Measurements from ENCODE around the gene CASD1. TPM values are rescaled to one million over a fixed set of nuclear protein-coding genes. Genes with fewer than 3 reads are reported as not detected.

The CASD1 gene
- total RNA-seq, 1 donor from 2014 or later, result 93.5 TPM

DNA sequence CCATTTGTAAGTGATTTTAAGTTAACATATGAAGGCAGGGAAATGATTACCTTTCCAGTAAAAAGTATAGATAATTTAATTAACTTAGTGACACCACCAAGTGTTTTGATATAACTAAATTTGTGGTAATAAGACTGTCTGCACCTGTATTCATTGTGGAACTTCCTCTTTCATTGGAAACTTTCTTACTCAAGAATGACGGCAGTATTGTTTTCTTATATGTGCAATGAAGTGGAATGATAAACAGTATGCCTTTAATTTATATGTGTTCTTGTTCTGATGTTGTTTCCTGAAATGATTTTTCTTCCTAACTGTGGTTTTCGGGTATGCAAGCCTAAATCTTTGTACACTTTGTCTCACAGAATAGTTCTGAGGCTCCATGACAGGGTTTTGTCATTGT lies 46.4 kb downstream of the CASD1 start:
- Histone ChIP-seq H3K9ac (no peak overlapping the region), H3F3A (ENCODE audit: low read depth) (no peaks in the 10 kb centered on the region), H3K4me3 (no peak overlapping the region), H3K27me3 (no peaks in the 10 kb centered on the region), H3K4me1 (no peaks in the 10 kb centered on the region), H4K20me1 (ENCODE audit: low read depth) (no peaks in the 10 kb centered on the region), H3K36me3 (no peaks in the 10 kb centered on the region), H3K79me2 (ENCODE audit: low read depth) (no peaks in the 10 kb centered on the region), H3K9me3 (ENCODE audit: low read depth) (no peaks in the 10 kb centered on the region), H3K27ac (no peak overlapping the region), H3K4me2 (no peak overlapping the region), H2AFZ (replicated peaks) (no peak overlapping the region)
- Mint-ChIP-seq H3K36me3 (peaks cover 19% of the 10 kb centered on the region), H3K4me1 (no peaks in the 10 kb centered on the region), H3K9me3 (no peaks in the 10 kb centered on the region), H3K27me3 (ENCODE audit: insufficient read depth, low read depth) (no peaks in the 10 kb centered on the region), H3K27ac (no peak overlapping the region), H3K4me3 (no peak overlapping the region)
- no peak for DNase-seq (ENCODE audit: low spot score)
- no peak for TF ChIP-seq EZH2 (IDR thresholded peaks at IDR 0.05)
- TF ChIP-seq EZH2phosphoT487 (IDR thresholded peaks at IDR 0.05), result no peak
- TF ChIP-seq, protein P1, sequence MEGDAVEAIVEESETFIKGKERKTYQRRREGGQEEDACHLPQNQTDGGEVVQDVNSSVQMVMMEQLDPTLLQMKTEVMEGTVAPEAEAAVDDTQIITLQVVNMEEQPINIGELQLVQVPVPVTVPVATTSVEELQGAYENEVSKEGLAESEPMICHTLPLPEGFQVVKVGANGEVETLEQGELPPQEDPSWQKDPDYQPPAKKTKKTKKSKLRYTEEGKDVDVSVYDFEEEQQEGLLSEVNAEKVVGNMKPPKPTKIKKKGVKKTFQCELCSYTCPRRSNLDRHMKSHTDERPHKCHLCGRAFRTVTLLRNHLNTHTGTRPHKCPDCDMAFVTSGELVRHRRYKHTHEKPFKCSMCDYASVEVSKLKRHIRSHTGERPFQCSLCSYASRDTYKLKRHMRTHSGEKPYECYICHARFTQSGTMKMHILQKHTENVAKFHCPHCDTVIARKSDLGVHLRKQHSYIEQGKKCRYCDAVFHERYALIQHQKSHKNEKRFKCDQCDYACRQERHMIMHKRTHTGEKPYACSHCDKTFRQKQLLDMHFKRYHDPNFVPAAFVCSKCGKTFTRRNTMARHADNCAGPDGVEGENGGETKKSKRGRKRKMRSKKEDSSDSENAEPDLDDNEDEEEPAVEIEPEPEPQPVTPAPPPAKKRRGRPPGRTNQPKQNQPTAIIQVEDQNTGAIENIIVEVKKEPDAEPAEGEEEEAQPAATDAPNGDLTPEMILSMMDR (IDR thresholded peaks at IDR 0.05), result no peak

DNA sequence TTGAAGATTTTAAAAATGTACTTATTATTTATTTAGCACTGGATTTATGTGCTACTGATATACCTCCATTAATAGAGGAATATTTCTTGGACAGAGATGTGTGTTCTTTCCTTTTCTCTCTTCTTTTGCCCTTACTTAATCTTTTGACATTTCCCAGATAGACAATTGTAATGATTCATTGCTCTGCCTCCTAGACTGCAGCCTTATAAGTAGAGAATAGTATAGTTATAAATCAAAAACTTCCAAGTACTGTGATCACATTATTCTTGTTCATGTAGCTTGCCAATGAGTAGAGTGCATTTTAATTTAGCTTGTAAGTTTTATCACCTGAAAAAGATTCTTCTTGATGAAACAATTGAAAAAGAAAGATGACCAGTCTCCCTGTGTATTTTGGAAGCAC lies 47.6 kb downstream of the CASD1 start:
- Mint-ChIP-seq H3K36me3 (peaks cover 17% of the 10 kb centered on the region), H3K27me3 (ENCODE audit: insufficient read depth, low read depth) (no peaks in the 10 kb centered on the region), H3K4me1 (no peaks in the 10 kb centered on the region), H3K4me3 (no peak overlapping the region), H3K27ac (no peak overlapping the region), H3K9me3 (no peaks in the 10 kb centered on the region)
- H3K4me2 ChIP-seq, result no peak overlapping the region
- H2AFZ ChIP-seq (replicated peaks), result no peak overlapping the region
- H3K4me3 ChIP-seq, result no peak overlapping the region
- no peak for DNase-seq (ENCODE audit: low spot score)
- no peak overlapping the region for H3K27ac ChIP-seq
- no peaks in the 10 kb centered on the region for H3K79me2 ChIP-seq (ENCODE audit: low read depth)
- H3F3A ChIP-seq (ENCODE audit: low read depth), result no peaks in the 10 kb centered on the region
- H3K9me3 ChIP-seq (ENCODE audit: low read depth), result no peaks in the 10 kb centered on the region
- no peaks in the 10 kb centered on the region for H4K20me1 ChIP-seq (ENCODE audit: low read depth)
- no peaks in the 10 kb centered on the region for H3K36me3 ChIP-seq
- TF ChIP-seq EZH2phosphoT487 (IDR thresholded peaks at IDR 0.05) (no peak), EZH2 (IDR thresholded peaks at IDR 0.05) (no peak)
- TF ChIP-seq, protein P1 (IDR thresholded peaks at IDR 0.05), result no peak
- H3K4me1 ChIP-seq, result no peaks in the 10 kb centered on the region
- H3K27me3 ChIP-seq, result no peaks in the 10 kb centered on the region
- no peak overlapping the region for H3K9ac ChIP-seq

DNA sequence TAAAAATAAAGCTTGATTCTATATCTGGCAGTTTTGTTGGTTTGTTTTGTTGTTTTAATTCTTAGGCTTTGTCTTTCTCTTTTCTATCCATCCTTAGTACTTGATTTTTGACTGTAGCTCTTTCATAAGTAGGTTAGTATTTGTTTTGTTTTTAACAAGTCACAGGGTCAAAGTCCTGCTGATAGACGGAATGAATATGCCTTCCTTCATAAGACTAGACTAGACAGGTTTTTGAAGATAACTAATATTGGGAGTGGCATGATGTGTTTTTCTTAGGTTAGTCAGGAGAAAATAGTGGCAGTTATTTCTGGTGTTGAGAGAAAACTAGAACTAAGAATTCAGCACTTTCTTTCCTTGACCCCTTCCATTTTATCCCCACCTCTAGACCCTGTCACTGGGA lies 50.4 kb downstream of the CASD1 start:
- Histone ChIP-seq H3K9ac (no peak overlapping the region), H4K20me1 (ENCODE audit: low read depth) (no peaks in the 10 kb centered on the region), H3K27me3 (no peaks in the 10 kb centered on the region), H2AFZ (replicated peaks) (no peak overlapping the region), H3K4me3 (no peak overlapping the region), H3K9me3 (ENCODE audit: low read depth) (no peaks in the 10 kb centered on the region), H3K4me2 (no peak overlapping the region), H3K4me1 (no peaks in the 10 kb centered on the region), H3F3A (ENCODE audit: low read depth) (no peaks in the 10 kb centered on the region), H3K27ac (no peak overlapping the region), H3K36me3 (no peaks in the 10 kb centered on the region), H3K79me2 (ENCODE audit: low read depth) (no peaks in the 10 kb centered on the region)
- TF ChIP-seq EZH2phosphoT487 (IDR thresholded peaks at IDR 0.05) (no peak), EZH2 (IDR thresholded peaks at IDR 0.05) (no peak)
- TF ChIP-seq, protein P1 (IDR thresholded peaks at IDR 0.05), result no peak
- no peaks in the 10 kb centered on the region for H3K4me1 Mint-ChIP-seq
- H3K36me3 Mint-ChIP-seq, result peaks cover 8% of the 10 kb centered on the region
- H3K27ac Mint-ChIP-seq, result no peak overlapping the region
- no peak overlapping the region for H3K4me3 Mint-ChIP-seq
- H3K9me3 Mint-ChIP-seq, result no peaks in the 10 kb centered on the region
- no peaks in the 10 kb centered on the region for H3K27me3 Mint-ChIP-seq (ENCODE audit: insufficient read depth, low read depth)
- no peak for DNase-seq (ENCODE audit: low spot score)
